Right cardiac atrium (tissue), 5 donors: ENCODE measurements around the gene IDH2. TPM values are rescaled to one million over a fixed set of nuclear protein-coding genes. Genes with fewer than 3 reads are reported as not detected.
"Not testable (repeated sequence)": the region's sequence is repeated elsewhere in the genome, so short reads cannot be mapped to it uniquely, and the experiment has no call there.

Experiments
- ATAC-seq, 2 donors: fragments of 200-7000 bp; cut with Tn5 transposase; one replicate each; pipeline versions ENCODE4 v1.8.0 to v1.9.1; 2020; ENCODE audit warnings: moderate library complexity in 2 of 2, mild to moderate bottlenecking in 1 of 2
- DNase-seq, 3 donors: peaks; one replicate each; pipeline ENCODE4 v3.0.0-alpha.2; 2020
- H3K27ac ChIP-seq: one replicate; pipeline ENCODE4 v1.5.1; 2013; ENCODE audit warnings: mild to moderate bottlenecking, low read length, control low read depth, moderate library complexity
- H3K27me3 ChIP-seq: one replicate; pipeline ENCODE4 v1.6.1; 2013; ENCODE audit not compliant: control insufficient read depth, insufficient read depth
- H3K4me1 ChIP-seq: one replicate; pipeline ENCODE4 v1.6.1; 2013; ENCODE audit warnings: low read length; ENCODE audit not compliant: control insufficient read depth, insufficient read depth
- H3K4me3 ChIP-seq: one replicate; pipeline ENCODE4 v1.5.1; 2013; ENCODE audit warnings: low read length, control low read depth
- H3K9me3 ChIP-seq: one replicate; pipeline ENCODE4 v1.6.1; 2013; ENCODE audit warnings: low read length; ENCODE audit not compliant: control insufficient read depth
- WGBS: extraction: QIAGEN DNeasy Blood & Tissue Kit; methylation state at CpG from one replicate; pipeline ENCODE4 v1.1.7; 2013; 5-methylcytosine and 5-hydroxymethylcytosine counted together
- intact Hi-C, 4 donors: fragments of 100-400 bp; cut with DNase I; formaldehyde crosslinking; loops; one replicate each; pipeline versions ENCODE4 v1.11.0 to v1.14.0; 2022 to 2023
- long read RNA-seq, 4 donors: library from polyadenylated mRNA; unstranded; transcript quantifications; one replicate each; pipeline ENCODE4 v2.0.0, GENCODE V29; 2020 to 2021
- polyA plus RNA-seq: library from polyadenylated mRNA; stranded (reverse); fragments of 200-250 nt; gene quantifications from one replicate; pipeline ENCODE4 v1.2.3, GENCODE V29; 2013
- total RNA-seq, 4 donors: library from RNA; stranded (reverse); fragmentation: NEBNext Ultra II Directional; extraction: Animal tissue kit (Norgen Biotek cat#: 25700); gene quantifications; one replicate each; pipeline ENCODE4 v1.2.1, GENCODE V29; 2021
- donor health status: healthy with polysubstance abuse.
- donor health status: DM: no; HTN: yes; CAD: no.
- donor health status: DM: no; HTN: no; CAD: no.
- donor health status: DM: no; HTN: yes; CAD: no; lungs with severe emphysema.
- donor health status: DM: yes; HTN: yes; CAD: no.

IDH2 gene
- total RNA-seq (100 to 1,000 TPM; 203 to 246 (median 221) TPM), polyA plus RNA-seq (275 TPM)
- long read RNA-seq, donor 1, transcript IDH2-201 (11 exons, 2,694 nt): major isoform, 674 of 763 reads
- long read RNA-seq, donor 1, partial matches to known transcripts: 57 of 763 reads
- long read RNA-seq, donor 1, other reads (novel, unspliced or antisense): 30 of 763 reads
- long read RNA-seq, donor 2, transcript IDH2-201 (11 exons, 2,694 nt): major isoform, 296 of 325 reads
- long read RNA-seq, donor 2, partial matches to known transcripts: 18 of 325 reads
- long read RNA-seq, donor 2, other reads (novel, unspliced or antisense): 11 of 325 reads
- long read RNA-seq, donor 3, transcript IDH2-204 (9 exons, 1,449 nt): minor isoform, 5 of 1,218 reads
- long read RNA-seq, donor 3, transcript IDH2-201 (11 exons, 2,694 nt): major isoform, 1,088 of 1,218 reads
- long read RNA-seq, donor 3, partial matches to known transcripts: 92 of 1,218 reads
- long read RNA-seq, donor 3, other reads (novel, unspliced or antisense): 33 of 1,218 reads
- long read RNA-seq, donor 4, transcript IDH2-201 (11 exons, 2,694 nt): major isoform, 364 of 403 reads
- long read RNA-seq, donor 4, partial matches to known transcripts: 21 of 403 reads
- long read RNA-seq, donor 4, other reads (novel, unspliced or antisense): 17 of 403 reads

GRCh38 chr15:90101969-90102890, at the start of gene IDH2:
Gene IDH2 (minus strand): TSS chr15:90102468. CDS start chr15:90102390, 78 bp downstream.
- intact Hi-C loops: no loop called here
- WGBS: under 1% methylated on average over 104 of the region's 104 CpGs
- ATAC-seq (peak; percentile 92 to 93), DNase-seq (peak; percentile 87 to 94 (median 93))
- Histone ChIP-seq H3K27me3 (no peaks in the 10 kb centered on the region), H3K4me3 (peak within 1 kb of the TSS; percentile 76), H3K4me1 (peaks cover 13% of the 10 kb centered on the region), H3K27ac (peak within 1 kb of the TSS; percentile 85), H3K9me3 (no peaks in the 10 kb centered on the region)

- DNase-seq, H3K9me3 ChIP-seq, intact Hi-C loops, H3K27ac ChIP-seq, H3K27me3 ChIP-seq, H3K4me3 ChIP-seq, ATAC-seq, H3K4me1 ChIP-seq: not testable (repeated sequence)
- WGBS: 95% methylated on average over 10 of the region's 10 CpGs
Measured at GRCh38 chr15:90150551-90150950, 48.3 kb upstream of the IDH2 start.

GRCh38 chr15:90149609-90150340, 47.5 kb upstream of the IDH2 start:
- no peak for ATAC-seq
- no peak overlapping the region for H3K4me3 ChIP-seq
- intact Hi-C loops: no loop called here
- DNase-seq: no peak
- H3K4me1 ChIP-seq: no peaks in the 10 kb centered on the region
- WGBS: 83% methylated on average over 14 of the region's 14 CpGs
- no peaks in the 10 kb centered on the region for H3K9me3 ChIP-seq
- no peaks in the 10 kb centered on the region for H3K27me3 ChIP-seq
- H3K27ac ChIP-seq: no peak overlapping the region

- H3K9me3 ChIP-seq, H3K27me3 ChIP-seq, intact Hi-C loops, H3K4me1 ChIP-seq, ATAC-seq, DNase-seq, H3K4me3 ChIP-seq, H3K27ac ChIP-seq: not testable (repeated sequence)
- 94% methylated on average over 7 of the region's 7 CpGs for WGBS
Measured at GRCh38 chr15:90146198-90146761, 44.0 kb upstream of the IDH2 start.

- no peak for DNase-seq
- H3K9me3 ChIP-seq: no peaks in the 10 kb centered on the region
- no peak overlapping the region for H3K4me3 ChIP-seq
- no peaks in the 10 kb centered on the region for H3K27me3 ChIP-seq
- intact Hi-C loops: no loop called here
- 86% methylated on average over 4 of the region's 4 CpGs for WGBS
- H3K4me1 ChIP-seq: no peaks in the 10 kb centered on the region
- ATAC-seq: no peak
- H3K27ac ChIP-seq: no peak overlapping the region
Measured at GRCh38 chr15:90145761-90146160, 43.5 kb upstream of the IDH2 start.

- H3K27ac ChIP-seq: no peak overlapping the region
- WGBS: 66% methylated on average over 9 of the region's 9 CpGs
- no peaks in the 10 kb centered on the region for H3K4me1 ChIP-seq
- ATAC-seq: no peak
- DNase-seq: no peak
- H3K4me3 ChIP-seq: no peak overlapping the region
- H3K9me3 ChIP-seq: no peaks in the 10 kb centered on the region
- intact Hi-C loops: no loop called here
- no peaks in the 10 kb centered on the region for H3K27me3 ChIP-seq
Measured at GRCh38 chr15:90145259-90145658, 43.0 kb upstream of the IDH2 start.

GRCh38 chr15:90143166-90143655, 40.9 kb upstream of the IDH2 start:
- 32% methylated on average over 12 of the region's 12 CpGs for WGBS
- ATAC-seq (peak; percentile 76 to 80), DNase-seq (peak; percentile 42 to 79 (median 69))
- no peaks in the 10 kb centered on the region for H3K9me3 ChIP-seq
- no peak overlapping the region for H3K27ac ChIP-seq
- no peak overlapping the region for H3K4me3 ChIP-seq
- no peaks in the 10 kb centered on the region for H3K27me3 ChIP-seq
- intact Hi-C loops: no loop called here
- no peaks in the 10 kb centered on the region for H3K4me1 ChIP-seq

GRCh38 chr15:90142216-90143165, 40.2 kb upstream of the IDH2 start:
- Histone ChIP-seq H3K9me3 (no peaks in the 10 kb centered on the region), H3K4me1 (no peaks in the 10 kb centered on the region), H3K27me3 (no peaks in the 10 kb centered on the region), H3K4me3 (no peak overlapping the region), H3K27ac (no peak overlapping the region)
- WGBS: 84% methylated on average over 21 of the region's 21 CpGs
- ATAC-seq (no peak), DNase-seq (no peak)
- intact Hi-C loops: no loop called here

- DNase-seq (no peak), ATAC-seq (peak; percentile 30 to 45)
- Histone ChIP-seq H3K4me1 (no peaks in the 10 kb centered on the region), H3K27me3 (no peaks in the 10 kb centered on the region), H3K9me3 (no peaks in the 10 kb centered on the region), H3K4me3 (no peak overlapping the region), H3K27ac (no peak overlapping the region)
- WGBS: 49% methylated on average over 13 of the region's 13 CpGs
- intact Hi-C loops: no loop called here
Measured at GRCh38 chr15:90141646-90142045, 39.4 kb upstream of the IDH2 start.
